SK-N-SH (cell line): ENCODE data around the gene PRMT9. TPM values are rescaled to one million over a fixed set of nuclear protein-coding genes. Genes with fewer than 3 reads are reported as not detected.

Experiments used
- CTCF ChIA-PET: fragments of 300-600, 350-600 bp; formaldehyde crosslinking; extraction: SDS; loops from one replicate; lab custom pipeline; 2021; lab: Yijun Ruan, JAX
- POLR2A ChIA-PET: fragments of 350-600 bp; sonication (Branson Sonifier 250); formaldehyde crosslinking; extraction: SDS; loops from one replicate; lab custom pipeline; 2020; ENCODE audit warnings: antibody characterized with exemption, inconsistent platforms; lab: Yijun Ruan, JAX
- DNase-seq: peaks from one replicate; pipeline ENCODE4 v3.0.0; 2012
- H2AFZ ChIP-seq: fragments of 200-600 bp; sonication (generic); 2 replicates; pipeline ENCODE4 v1.8.1; 2016; ENCODE audit warnings: antibody characterized with exemption, mild to moderate bottlenecking, low read depth
- H3F3A ChIP-seq: fragments of 200-600 bp; sonication (generic); replicated peaks from 2 replicates; pipeline ENCODE3; 2016; ENCODE audit warnings: antibody characterized with exemption, mild to moderate bottlenecking; ENCODE audit not compliant: insufficient read depth
- H3K27ac ChIP-seq, 2 experiments: fragments of 200-500 bp in 1 of 2; fragments of 200-600 bp in 1 of 2; sonication (Bioruptor generic) in 1 of 2; sonication (generic), shearing (Covaris generic) in 1 of 2; 2 replicates each; pipeline versions ENCODE4 v1.5.1 to v1.6.1; 2014 to 2016; ENCODE audit warnings: low read depth in 2 of 2, inconsistent platforms in 1 of 2, low read length in 1 of 2, mild to moderate bottlenecking in 1 of 2, mixed read lengths in 1 of 2
- H3K27me3 ChIP-seq: fragments of 200-600 bp; sonication (generic), shearing (Covaris generic); 2 replicates; pipeline ENCODE4 v1.6.1; 2016; ENCODE audit warnings: mixed run types; ENCODE audit not compliant: insufficient read depth
- H3K36me3 ChIP-seq, 2 experiments: fragments of 200-500 bp in 1 of 2; fragments of 200-600 bp in 1 of 2; sonication (Bioruptor generic) in 1 of 2; sonication (generic) in 1 of 2; replicated peaks in 1 of 2; 2 replicates each; pipeline versions ENCODE3 to v1.5.1; 2014 to 2016; ENCODE audit warnings: low read length in 1 of 2, mild to moderate bottlenecking in 1 of 2; ENCODE audit not compliant: insufficient read depth in 2 of 2, control insufficient read depth in 1 of 2
- H3K4me1 ChIP-seq, 2 experiments: fragments of 200-500 bp in 1 of 2; fragments of 200-600 bp in 1 of 2; sonication (Bioruptor generic) in 1 of 2; sonication (generic), shearing (Covaris generic) in 1 of 2; 2 replicates each; pipeline versions ENCODE4 v1.5.1 to v1.6.1; 2014 to 2016; ENCODE audit warnings: low read depth in 1 of 2, low read length in 1 of 2, mixed run types in 1 of 2; ENCODE audit not compliant: insufficient read depth in 2 of 2, control insufficient read depth in 1 of 2
- H3K4me2 ChIP-seq: fragments of 200-600 bp; sonication (generic), shearing (Covaris generic); 2 replicates; pipeline ENCODE4 v1.6.1; 2017; ENCODE audit warnings: mixed run types
- H3K4me3 ChIP-seq, 2 experiments: fragments of 200-500 bp in 1 of 2; fragments of 200-600 bp in 1 of 2; sonication (Bioruptor generic) in 1 of 2; sonication (generic), shearing (Covaris generic) in 1 of 2; 2 replicates each; pipeline versions ENCODE4 v1.5.1 to v1.8.1; 2014 to 2016; ENCODE audit warnings: low read depth in 2 of 2, inconsistent platforms in 1 of 2, low read length in 1 of 2, mild to moderate bottlenecking in 1 of 2, mixed read lengths in 1 of 2, moderate library complexity in 1 of 2
- H3K79me2 ChIP-seq: fragments of 200-600 bp; sonication (generic); 2 replicates; pipeline ENCODE4 v1.8.1; 2017; ENCODE audit warnings: mild to moderate bottlenecking; ENCODE audit not compliant: insufficient read depth
- H3K9ac ChIP-seq: fragments of 200-600 bp; sonication (generic); 2 replicates; pipeline ENCODE4 v1.6.1; 2017; ENCODE audit warnings: mixed run types
- H3K9me2 ChIP-seq: fragments of 200-600 bp; sonication (generic); 2 replicates; pipeline ENCODE4 v1.6.1; 2017; ENCODE audit warnings: mixed run types
- H3K9me3 ChIP-seq: fragments of 200-600 bp; sonication (generic); 2 replicates; pipeline ENCODE4 v1.6.1; 2017; ENCODE audit warnings: mixed run types, mild to moderate bottlenecking, moderate library complexity
- H4K20me1 ChIP-seq: fragments of 200-600 bp; sonication (generic); 2 replicates; pipeline ENCODE4 v1.6.1; 2017; ENCODE audit warnings: mild to moderate bottlenecking, mixed run types; ENCODE audit not compliant: insufficient read depth
- CHD2 ChIP-seq: fragments of 150-350 bp; IDR thresholded peaks from 2 replicates; pipeline ENCODE4 v1.6.1; 2018; ENCODE audit warnings: low read length; ENCODE audit not compliant: partially characterized antibody
- EZH2phosphoT487 ChIP-seq: fragments of 200-600 bp; sonication (generic); IDR thresholded peaks from 2 replicates; pipeline ENCODE4 v1.6.1; 2017; ENCODE audit warnings: low read depth, mixed run types, mild to moderate bottlenecking, antibody characterized with exemption, moderate library complexity, borderline replicate concordance
- GABPA ChIP-seq: IDR thresholded peaks from 2 replicates; pipeline ENCODE4 v1.4.0; 2012; ENCODE audit warnings: low read depth, mild to moderate bottlenecking
- GATA2 ChIP-seq: sonication (generic); formaldehyde crosslinking; IDR thresholded peaks from 2 replicates; pipeline ENCODE4 v1.5.0; 2020; ENCODE audit warnings: mild to moderate bottlenecking, missing genetic modification reagents
- IRF3 ChIP-seq: fragments of 150-350 bp; IDR thresholded peaks from 2 replicates; pipeline ENCODE4 v1.6.1; 2016; ENCODE audit warnings: mild to moderate bottlenecking, low read depth, low read length
- MAX ChIP-seq: IDR thresholded peaks from 2 replicates; pipeline ENCODE4 v1.4.0; 2012; ENCODE audit warnings: low read depth
- MXI1 ChIP-seq: IDR thresholded peaks from 2 replicates; pipeline ENCODE4 v1.6.1; 2012; ENCODE audit warnings: mild to moderate bottlenecking, low read depth, low read length, improper control_type of control experiment
- NFIC ChIP-seq: IDR thresholded peaks from 2 replicates; pipeline ENCODE4 v1.4.0; 2012; ENCODE audit warnings: borderline replicate concordance
- NRF1 ChIP-seq: IDR thresholded peaks from 2 replicates; pipeline ENCODE4 v1.6.1; 2012; ENCODE audit warnings: low read depth, mild to moderate bottlenecking, low read length
- RCOR1 ChIP-seq: fragments of 150-350 bp; IDR thresholded peaks from 2 replicates; pipeline ENCODE4 v1.6.1; 2017; ENCODE audit warnings: antibody characterized with exemption, low read length
- RFX5 ChIP-seq: IDR thresholded peaks from 2 replicates; pipeline ENCODE4 v1.6.1; 2012; ENCODE audit warnings: mild to moderate bottlenecking, improper control_type of control experiment, low read length
- SIN3A ChIP-seq: IDR thresholded peaks from 2 replicates; pipeline ENCODE4 v1.6.1; 2012; ENCODE audit warnings: low read depth, mild to moderate bottlenecking, low read length, moderate library complexity, borderline replicate concordance
- TAF1 ChIP-seq: IDR thresholded peaks from 2 replicates; pipeline ENCODE4 v1.6.1; 2012; ENCODE audit warnings: low read depth, mild to moderate bottlenecking, low read length, moderate library complexity, borderline replicate concordance
- WGBS: methylation state at CpG from one replicate; pipeline ENCODE4 v1.1.6; 2017; ENCODE audit warnings: low lambda C conversion rate; 5-methylcytosine and 5-hydroxymethylcytosine counted together
- polyA plus RNA-seq, 3 experiments: library from polyadenylated mRNA; depleted of rRNA; stranded (reverse); fragments of >200 nt; gene quantifications; 2 replicates each; pipeline ENCODE4 v1.2.3, GENCODE V29; 2012
- TF ChIP-seq, protein P1 (sequence below): fragments of 200-600 bp; sonication (generic); IDR thresholded peaks from 2 replicates; pipeline ENCODE4 v1.6.1; 2017; ENCODE audit warnings: antibody characterized with exemption, mild to moderate bottlenecking, moderate library complexity
- TF ChIP-seq, protein P2 (sequence below): IDR thresholded peaks from 2 replicates; pipeline ENCODE4 v1.4.0; 2012; ENCODE audit warnings: low read depth, borderline replicate concordance

Gene PRMT9
- polyA plus RNA-seq, 1 of the 3 experiments (the other 2 are of a cell fraction), result 3.9 TPM

DNA sequence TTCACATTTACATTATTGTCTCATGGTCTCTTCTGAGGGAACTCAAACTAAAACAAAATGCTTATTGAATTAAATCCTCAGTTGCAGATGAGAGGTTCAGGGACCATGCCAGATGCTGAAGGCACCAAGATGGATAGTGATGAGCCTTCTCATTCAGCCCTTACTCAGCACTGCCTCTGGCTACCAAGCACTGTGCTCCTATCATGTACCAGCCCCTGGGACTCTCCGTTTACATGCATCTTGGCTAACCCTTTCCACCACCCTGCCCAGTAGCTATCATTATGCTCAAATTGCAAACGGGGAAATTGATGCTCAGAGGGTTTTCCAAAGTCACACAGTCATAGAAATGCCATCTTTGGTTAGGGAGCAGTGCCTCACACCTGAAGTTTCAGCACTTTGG lies 89.4 kb downstream of the PRMT9 start:
- H3K9ac ChIP-seq, result no peak overlapping the region
- TF ChIP-seq RCOR1 (no peak), IRF3 (no peak), TAF1 (no peak), MAX (no peak)
- ChIA-PET POLR2A (no interaction called here), CTCF (interaction anchor here (1.2 to 6.5 kb wide), 3 partner anchors 75 to 576 kb away, joined by 3 to 40 read pairs (median 5); no protein-coding TSS in a partner anchor)
- H2AFZ ChIP-seq, result no peak overlapping the region
- H4K20me1 ChIP-seq, result no peaks in the 10 kb centered on the region
- H3K9me3 ChIP-seq, result no peaks in the 10 kb centered on the region
- no peaks in the 10 kb centered on the region for H3K36me3 ChIP-seq
- no peak overlapping the region for H3K4me3 ChIP-seq
- H3K4me2 ChIP-seq, result no peak overlapping the region
- WGBS, result 67% methylated on average over 2 of the region's 2 CpGs
- peaks cover 3% of the 10 kb centered on the region for H3F3A ChIP-seq
- no peak for DNase-seq
- H3K79me2 ChIP-seq, result no peaks in the 10 kb centered on the region
- H3K27ac ChIP-seq, result no peak overlapping the region
- H3K27me3 ChIP-seq, result no peaks in the 10 kb centered on the region
- H3K4me1 ChIP-seq, result peaks cover 12 to 18% of the 10 kb centered on the region in 2 experiments; a peak in 3 of 4 replicates
- no peaks in the 10 kb centered on the region for H3K9me2 ChIP-seq

DNA sequence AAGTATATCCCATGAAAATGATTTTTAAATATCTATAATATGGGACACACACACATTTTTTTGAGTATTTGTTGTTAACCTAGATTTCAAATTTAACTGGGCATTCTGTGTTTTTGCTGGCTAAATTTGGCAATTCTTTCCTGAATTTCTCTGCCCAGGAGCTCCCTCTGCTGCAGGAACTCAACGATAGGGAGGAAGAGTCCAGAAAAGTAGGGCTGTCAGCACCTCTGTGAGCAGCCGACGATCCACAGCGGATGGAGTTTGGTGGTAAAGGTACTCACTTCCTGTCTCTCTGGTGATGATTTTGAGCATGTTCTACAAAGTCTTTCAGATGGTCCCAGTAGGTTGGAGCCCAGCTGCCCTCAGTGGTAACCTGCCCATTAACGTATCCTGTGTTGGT lies 89.9 kb downstream of the PRMT9 start:
- TF ChIP-seq MAX, result no peak
- no peak for TF ChIP-seq GATA2 (CRISPR knock-in tag)
- TF ChIP-seq, protein P1, sequence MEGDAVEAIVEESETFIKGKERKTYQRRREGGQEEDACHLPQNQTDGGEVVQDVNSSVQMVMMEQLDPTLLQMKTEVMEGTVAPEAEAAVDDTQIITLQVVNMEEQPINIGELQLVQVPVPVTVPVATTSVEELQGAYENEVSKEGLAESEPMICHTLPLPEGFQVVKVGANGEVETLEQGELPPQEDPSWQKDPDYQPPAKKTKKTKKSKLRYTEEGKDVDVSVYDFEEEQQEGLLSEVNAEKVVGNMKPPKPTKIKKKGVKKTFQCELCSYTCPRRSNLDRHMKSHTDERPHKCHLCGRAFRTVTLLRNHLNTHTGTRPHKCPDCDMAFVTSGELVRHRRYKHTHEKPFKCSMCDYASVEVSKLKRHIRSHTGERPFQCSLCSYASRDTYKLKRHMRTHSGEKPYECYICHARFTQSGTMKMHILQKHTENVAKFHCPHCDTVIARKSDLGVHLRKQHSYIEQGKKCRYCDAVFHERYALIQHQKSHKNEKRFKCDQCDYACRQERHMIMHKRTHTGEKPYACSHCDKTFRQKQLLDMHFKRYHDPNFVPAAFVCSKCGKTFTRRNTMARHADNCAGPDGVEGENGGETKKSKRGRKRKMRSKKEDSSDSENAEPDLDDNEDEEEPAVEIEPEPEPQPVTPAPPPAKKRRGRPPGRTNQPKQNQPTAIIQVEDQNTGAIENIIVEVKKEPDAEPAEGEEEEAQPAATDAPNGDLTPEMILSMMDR, result no peak
- no peak for TF ChIP-seq GABPA
- TF ChIP-seq RFX5, result no peak
- TF ChIP-seq RCOR1, result no peak
- TF ChIP-seq, protein P2, sequence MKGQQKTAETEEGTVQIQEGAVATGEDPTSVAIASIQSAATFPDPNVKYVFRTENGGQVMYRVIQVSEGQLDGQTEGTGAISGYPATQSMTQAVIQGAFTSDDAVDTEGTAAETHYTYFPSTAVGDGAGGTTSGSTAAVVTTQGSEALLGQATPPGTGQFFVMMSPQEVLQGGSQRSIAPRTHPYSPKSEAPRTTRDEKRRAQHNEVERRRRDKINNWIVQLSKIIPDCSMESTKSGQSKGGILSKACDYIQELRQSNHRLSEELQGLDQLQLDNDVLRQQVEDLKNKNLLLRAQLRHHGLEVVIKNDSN, result no peak
- TF ChIP-seq CHD2, result no peak
- no peak for TF ChIP-seq NRF1
- TF ChIP-seq IRF3, result no peak
- no peak for TF ChIP-seq MXI1
- no peak for TF ChIP-seq NFIC
- TF ChIP-seq SIN3A, result no peak
- no peak for TF ChIP-seq EZH2phosphoT487
- Histone ChIP-seq H3K4me2 (no peak overlapping the region), H3K9me2 (no peaks in the 10 kb centered on the region), H2AFZ (no peak overlapping the region), H3K79me2 (no peaks in the 10 kb centered on the region), H3F3A (peaks cover 3% of the 10 kb centered on the region), H4K20me1 (no peaks in the 10 kb centered on the region), H3K9me3 (no peaks in the 10 kb centered on the region), H3K36me3 (no peaks in the 10 kb centered on the region), H3K9ac (no peak overlapping the region), H3K27ac (no peak overlapping the region), H3K4me1 (peaks cover 12 to 18% of the 10 kb centered on the region in 2 experiments; a peak in 3 of 4 replicates), H3K4me3 (no peak overlapping the region), H3K27me3 (no peaks in the 10 kb centered on the region)
- DNase-seq, result no peak
- ChIA-PET CTCF (interaction anchor here (1.2 to 6.5 kb wide), 4 partner anchors 75 to 575 kb away, joined by 3 to 40 read pairs (median 6); no protein-coding TSS in a partner anchor), POLR2A (no interaction called here)
- 81% methylated on average over 5 of the region's 5 CpGs for WGBS
